Fibroblast of pulmonary artery (primary cell): ENCODE measurements around the gene PRDM4.
A peak's percentile ranks its signal among the peaks of the same experiment; 100 is the strongest.

Experiments
- DNase-seq: peaks from one replicate; pipeline ENCODE4 v3.0.0-alpha.2; 2010; ENCODE audit warnings: low read depth
- H3K4me3 ChIP-seq: replicated peaks from 2 replicates; pipeline ENCODE4 v1.5.1; 2011; ENCODE audit warnings: low read depth, mild to moderate bottlenecking, control low read depth, low read length, moderate library complexity
- CTCF ChIP-seq: IDR thresholded peaks from 2 replicates; pipeline ENCODE4 v1.5.1; 2011; ENCODE audit warnings: mild to moderate bottlenecking, control low read depth, low read length, inconsistent platforms; ENCODE audit errors: missing control alignments

Gene PRDM4

GRCh38 chr12:107767466-107767865, 6.5 kb upstream of the PRDM4 start:
- TF ChIP-seq CTCF, result no peak
- no peak for DNase-seq
- H3K4me3 ChIP-seq, result no peak overlapping the region

- no peak for TF ChIP-seq CTCF
- no peak for DNase-seq
- H3K4me3 ChIP-seq, result no peak overlapping the region
These were observed 4.4 kb upstream of the PRDM4 start for GRCh38 chr12:107765316-107765715.

- H3K4me3 ChIP-seq, result no peak overlapping the region
- TF ChIP-seq CTCF, result no peak
- no peak for DNase-seq
These were observed 3.7 kb upstream of the PRDM4 start for GRCh38 chr12:107764626-107765025.

GRCh38 chr12:107762874-107763273, 1.9 kb upstream of the PRDM4 start:
- DNase-seq, result no peak
- H3K4me3 ChIP-seq, result no peak overlapping the region
- no peak for TF ChIP-seq CTCF

- H3K4me3 ChIP-seq, result peak overlapping the region; percentile 76
- no peak for DNase-seq
- no peak for TF ChIP-seq CTCF
These were observed 566 bp upstream of the PRDM4 start for GRCh38 chr12:107761502-107761904.

- no peak for DNase-seq
- H3K4me3 ChIP-seq, result peak overlapping the region; percentile 84
- no peak for TF ChIP-seq CTCF
These were observed 629 bp downstream of the PRDM4 start for GRCh38 chr12:107760207-107760808.

- no peak for TF ChIP-seq CTCF
- H3K4me3 ChIP-seq, result peak overlapping the region; percentile 84
- DNase-seq, result peak; percentile 74
These were observed 1.5 kb downstream of the PRDM4 start for GRCh38 chr12:107759410-107759809.
